ENCODE results near the gene FAAH. TPM values are rescaled to one million over a fixed set of nuclear protein-coding genes. Genes with fewer than 3 reads are reported as not detected.

FAAH gene
- total RNA-seq, 2 donors from 2014 or later = 14.1 to 21.9 TPM

- Histone ChIP-seq H3K27me3 (replicated peaks; ENCODE audit: insufficient read depth) (no peaks in the 10 kb centered on the region), H3K27ac (no peak overlapping the region), H3K4me3 (no peak overlapping the region), H3K36me3 (no peaks in the 10 kb centered on the region), H3K4me1 (ENCODE audit: control insufficient read depth in 1 of 2, low read depth in 2 of 2) (no peaks in the 10 kb centered on the region), H3K9me3 (no peaks in the 10 kb centered on the region)
- no peak for DNase-seq (ENCODE audit: low spot score)
- no peak for TF ChIP-seq CTCF (IDR thresholded peaks at IDR 0.05)
- no peak for ATAC-seq (ENCODE audit: insufficient number of reproducible peaks, low FRiP score, low read depth)
These were observed 43.6 kb downstream of the FAAH start for GRCh38 chr1:46437723-46438122.

- no peak for ATAC-seq (ENCODE audit: insufficient number of reproducible peaks, low FRiP score, low read depth)
- no peaks in the 10 kb centered on the region for H3K9me3 ChIP-seq
- no peak for TF ChIP-seq CTCF (IDR thresholded peaks at IDR 0.05)
These were observed 44.2 kb downstream of the FAAH start for GRCh38 chr1:46438346-46438745.

GRCh38 chr1:46440478-46440877, 46.4 kb downstream of the FAAH start:
- no peak for TF ChIP-seq CTCF (IDR thresholded peaks at IDR 0.05)
- no peaks in the 10 kb centered on the region for H3K36me3 ChIP-seq
- H3K9me3 ChIP-seq = no peaks in the 10 kb centered on the region
- H3K4me3 ChIP-seq = no peak overlapping the region
- ATAC-seq (ENCODE audit: insufficient number of reproducible peaks, low FRiP score, low read depth) (no peak), DNase-seq (ENCODE audit: low spot score) (no peak)
- no peaks in the 10 kb centered on the region for H3K27me3 ChIP-seq (replicated peaks; ENCODE audit: insufficient read depth)
- H3K27ac ChIP-seq = no peak overlapping the region
- no peaks in the 10 kb centered on the region for H3K4me1 ChIP-seq (ENCODE audit: control insufficient read depth in 1 of 2, low read depth in 2 of 2)

More at GRCh38 chr1:46438346-46438745, 44.2 kb downstream of the FAAH start:
- Histone ChIP-seq H3K36me3 (no peaks in the 10 kb centered on the region), H3K27me3 (replicated peaks; ENCODE audit: insufficient read depth) (no peaks in the 10 kb centered on the region), H3K27ac (no peak overlapping the region), H3K4me3 (no peak overlapping the region), H3K4me1 (ENCODE audit: control insufficient read depth in 1 of 2, low read depth in 2 of 2) (no peaks in the 10 kb centered on the region)
- DNase-seq (ENCODE audit: low spot score) = no peak

GRCh38 chr1:46442317-46443161, 48.4 kb downstream of the FAAH start:
- peak; percentile 21 for DNase-seq (ENCODE audit: low spot score)
- TF ChIP-seq CTCF (IDR thresholded peaks at IDR 0.05) = peak; percentile 92
- no peaks in the 10 kb centered on the region for H3K4me1 ChIP-seq (ENCODE audit: control insufficient read depth in 1 of 2, low read depth in 2 of 2)
- H3K36me3 ChIP-seq = no peaks in the 10 kb centered on the region
- H3K9me3 ChIP-seq = no peaks in the 10 kb centered on the region
- peak overlapping the region; percentile 66 for H3K4me3 ChIP-seq
- no peak overlapping the region for H3K27ac ChIP-seq
- no peak for ATAC-seq (ENCODE audit: insufficient number of reproducible peaks, low FRiP score, low read depth)
- no peaks in the 10 kb centered on the region for H3K27me3 ChIP-seq (replicated peaks; ENCODE audit: insufficient read depth)

GRCh38 chr1:46444466-46444865, 50.3 kb downstream of the FAAH start:
- H3K36me3 ChIP-seq = no peaks in the 10 kb centered on the region
- no peak for ATAC-seq (ENCODE audit: insufficient number of reproducible peaks, low FRiP score, low read depth)
- no peak overlapping the region for H3K4me3 ChIP-seq
- TF ChIP-seq CTCF (IDR thresholded peaks at IDR 0.05) = no peak
- no peak for DNase-seq (ENCODE audit: low spot score)
- H3K9me3 ChIP-seq = no peaks in the 10 kb centered on the region
- H3K27ac ChIP-seq = no peak overlapping the region
- H3K27me3 ChIP-seq (replicated peaks; ENCODE audit: insufficient read depth) = no peaks in the 10 kb centered on the region
- peaks cover 4 to 11% of the 10 kb centered on the region in 2 donors for H3K4me1 ChIP-seq (ENCODE audit: control insufficient read depth in 1 of 2, low read depth in 2 of 2)

Data from thoracic aorta (tissue), 2 donors.